ENCODE results near the gene SREBF1.

SREBF1 gene

GRCh38 chr17:17836818-17837379 lies at the start of gene SREBF1:
SREBF1 (minus strand) TSS chr17:17836986; CDS start chr17:17836817, 169 bp downstream.
- no peak for DNase-seq

- no peak for DNase-seq
These were observed 49.4 kb upstream of the SREBF1 start for GRCh38 chr17:17886226-17886625.

GRCh38 chr17:17884391-17885357 lies 47.9 kb upstream of the SREBF1 start:
- DNase-seq: peak; percentile 73

- peak; percentile 81 for DNase-seq
These were observed 47.0 kb upstream of the SREBF1 start for GRCh38 chr17:17883801-17884200.

GRCh38 chr17:17882082-17882581 lies 45.3 kb upstream of the SREBF1 start:
- no peak for DNase-seq

GRCh38 chr17:17880577-17881196 lies 43.9 kb upstream of the SREBF1 start:
- no peak for DNase-seq

GRCh38 chr17:17877529-17878358 lies 41.0 kb upstream of the SREBF1 start:
- peak; percentile 92 for DNase-seq

GRCh38 chr17:17876959-17877528 lies 40.3 kb upstream of the SREBF1 start:
- no peak for DNase-seq

- DNase-seq: no peak
These were observed 37.7 kb upstream of the SREBF1 start for GRCh38 chr17:17874478-17874877.

GRCh38 chr17:17873450-17873991 lies 36.7 kb upstream of the SREBF1 start:
- DNase-seq: no peak

GRCh38 chr17:17872547-17873345 lies 36.0 kb upstream of the SREBF1 start:
- DNase-seq: no peak

- DNase-seq: no peak
These were observed 35.1 kb upstream of the SREBF1 start for GRCh38 chr17:17871913-17872312.

GRCh38 chr17:17870247-17870646 lies 33.5 kb upstream of the SREBF1 start:
- DNase-seq: no peak

GRCh38 chr17:17868641-17869522 lies 32.1 kb upstream of the SREBF1 start:
- no peak for DNase-seq

- DNase-seq: no peak
These were observed 30.1 kb upstream of the SREBF1 start for GRCh38 chr17:17866897-17867296.

- no peak for DNase-seq
These were observed 29.6 kb upstream of the SREBF1 start for GRCh38 chr17:17866425-17866824.

- no peak for DNase-seq
These were observed 28.2 kb upstream of the SREBF1 start for GRCh38 chr17:17865035-17865434.

- DNase-seq: no peak
These were observed 24.0 kb upstream of the SREBF1 start for GRCh38 chr17:17860766-17861107.

- no peak for DNase-seq
These were observed 23.4 kb upstream of the SREBF1 start for GRCh38 chr17:17859909-17860765.
